ENCODE results near the gene MRPL54.
"Not testable (repeated sequence)": the region's sequence is repeated elsewhere in the genome, so short reads cannot be mapped to it uniquely, and the experiment has no call there.

The MRPL54 gene

GRCh38 chr19:3758297-3758696, 4.2 kb upstream of the MRPL54 start:
- H3K4me3 ChIP-seq (ENCODE audit: low read depth, low read length); H2AFZ ChIP-seq (ENCODE audit: insufficient read depth, low read length, poor library complexity): not testable (repeated sequence)

GRCh38 chr19:3759482-3760254, 2.8 kb upstream of the MRPL54 start:
- Histone ChIP-seq H3K23ac (ENCODE audit: low read length) (no peak overlapping the region), H3K36me3 (ENCODE audit: control insufficient read depth in 1 of 2, insufficient read depth in 2 of 2, low read length in 2 of 2) (peaks cover 19 to 22% of the 10 kb centered on the region in 2 experiments), H3K4ac (ENCODE audit: low read depth, low read length) (peak overlapping the region; percentile 52), H3K9ac (ENCODE audit: low read length) (no peak overlapping the region), H4K12ac (ENCODE audit: low read depth, low read length) (peak overlapping the region; percentile 72), H3K4me2 (ENCODE audit: low read length) (no peak overlapping the region), H2AK5ac (ENCODE audit: low read length) (no peak overlapping the region), H2BK5ac (ENCODE audit: low read depth, low read length, poor library complexity) (no peak overlapping the region), H3K18ac (ENCODE audit: low read length) (peak overlapping the region; percentile 86), H4K8ac (ENCODE audit: low read depth, low read length) (no peak overlapping the region), H2BK12ac (ENCODE audit: low read length) (no peak overlapping the region), H3K9me3 (ENCODE audit: insufficient read depth, low read depth, low read length) (no peaks in the 10 kb centered on the region), H3K14ac (ENCODE audit: low read length) (no peak overlapping the region), H2AFZ (ENCODE audit: insufficient read depth, low read length, poor library complexity) (no peak overlapping the region), H3K79me2 (ENCODE audit: control insufficient read depth, insufficient read depth, low read length, poor library complexity) (peaks cover 10% of the 10 kb centered on the region), H3K27me3 (ENCODE audit: insufficient read depth, low read length) (no peaks in the 10 kb centered on the region), H3K4me1 (ENCODE audit: control insufficient read depth in 1 of 2, insufficient read depth in 2 of 2, low read length in 2 of 2) (peaks cover 0 to 4% of the 10 kb centered on the region in 2 experiments), H3K27ac (ENCODE audit: low read depth, low read length) (no peak overlapping the region), H4K91ac (ENCODE audit: low read depth, low read length) (no peak overlapping the region), H2BK120ac (ENCODE audit: insufficient read depth, low read length, poor library complexity) (no peak overlapping the region), H3K79me1 (ENCODE audit: low read length) (peaks cover 7% of the 10 kb centered on the region), H3K4me3 (ENCODE audit: low read depth, low read length) (no peak overlapping the region)
- DNase-seq: no peak
- no CpG with 5 or more reads among the region's 19 CpGs for WGBS (ENCODE audit: extremely low coverage, insufficient coverage, insufficient read length)

More at GRCh38 chr19:3758297-3758696, 4.2 kb upstream of the MRPL54 start:
- H3K27me3 ChIP-seq (ENCODE audit: insufficient read depth, low read length); H3K4me2 ChIP-seq (ENCODE audit: low read length); H4K8ac ChIP-seq (ENCODE audit: low read depth, low read length); H3K27ac ChIP-seq (ENCODE audit: low read depth, low read length); H3K18ac ChIP-seq (ENCODE audit: low read length); H2BK12ac ChIP-seq (ENCODE audit: low read length); H3K79me1 ChIP-seq (ENCODE audit: low read length); DNase-seq; H3K9me3 ChIP-seq (ENCODE audit: insufficient read depth, low read depth, low read length); H4K12ac ChIP-seq (ENCODE audit: low read depth, low read length); H2AK5ac ChIP-seq (ENCODE audit: low read length); H3K4me1 ChIP-seq (ENCODE audit: control insufficient read depth in 1 of 2, insufficient read depth in 2 of 2, low read length in 2 of 2); H2BK120ac ChIP-seq (ENCODE audit: insufficient read depth, low read length, poor library complexity); H3K4ac ChIP-seq (ENCODE audit: low read depth, low read length); H3K9ac ChIP-seq (ENCODE audit: low read length); H3K23ac ChIP-seq (ENCODE audit: low read length); H2BK5ac ChIP-seq (ENCODE audit: low read depth, low read length, poor library complexity); H4K91ac ChIP-seq (ENCODE audit: low read depth, low read length); H3K14ac ChIP-seq (ENCODE audit: low read length): not testable (repeated sequence)
- WGBS (ENCODE audit: extremely low coverage, insufficient coverage, insufficient read length): no CpG with 5 or more reads among the region's 13 CpGs
- Histone ChIP-seq H3K36me3 (ENCODE audit: control insufficient read depth in 1 of 2, insufficient read depth in 2 of 2, low read length in 2 of 2) (peaks cover 29 to 32% of the 10 kb centered on the region in 2 experiments), H3K79me2 (ENCODE audit: control insufficient read depth, insufficient read depth, low read length, poor library complexity) (peaks cover 10% of the 10 kb centered on the region)

DNA sequence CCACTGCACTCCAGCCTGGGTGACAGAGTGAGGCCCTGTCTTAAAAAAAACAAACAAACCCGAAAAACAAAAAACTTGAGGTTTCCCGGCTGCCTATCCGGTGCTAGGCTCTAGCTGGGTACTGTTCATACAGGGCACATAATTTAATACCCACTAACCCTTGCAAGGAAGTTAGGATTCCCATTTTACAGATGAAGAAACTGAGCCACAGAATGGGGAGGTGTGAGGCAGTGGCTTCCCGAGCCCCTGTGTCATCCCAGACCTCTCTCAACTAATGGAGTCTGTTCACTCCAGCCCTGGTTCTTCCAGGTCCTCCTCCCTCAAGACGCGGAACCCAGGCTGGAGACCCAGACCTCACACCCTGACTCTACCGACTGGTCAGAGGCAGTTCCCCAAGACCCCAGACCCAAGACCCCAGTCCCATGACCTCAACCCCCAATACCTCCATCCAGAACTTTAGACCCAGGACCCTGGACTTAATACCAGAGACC, 1.6 kb upstream of the MRPL54 start:
- peak overlapping the region; percentile 67 for H2AK5ac ChIP-seq (ENCODE audit: low read length)
- peaks cover 10% of the 10 kb centered on the region for H3K79me2 ChIP-seq (ENCODE audit: control insufficient read depth, insufficient read depth, low read length, poor library complexity)
- H3K18ac ChIP-seq (ENCODE audit: low read length): peak overlapping the region; percentile 97

DNA sequence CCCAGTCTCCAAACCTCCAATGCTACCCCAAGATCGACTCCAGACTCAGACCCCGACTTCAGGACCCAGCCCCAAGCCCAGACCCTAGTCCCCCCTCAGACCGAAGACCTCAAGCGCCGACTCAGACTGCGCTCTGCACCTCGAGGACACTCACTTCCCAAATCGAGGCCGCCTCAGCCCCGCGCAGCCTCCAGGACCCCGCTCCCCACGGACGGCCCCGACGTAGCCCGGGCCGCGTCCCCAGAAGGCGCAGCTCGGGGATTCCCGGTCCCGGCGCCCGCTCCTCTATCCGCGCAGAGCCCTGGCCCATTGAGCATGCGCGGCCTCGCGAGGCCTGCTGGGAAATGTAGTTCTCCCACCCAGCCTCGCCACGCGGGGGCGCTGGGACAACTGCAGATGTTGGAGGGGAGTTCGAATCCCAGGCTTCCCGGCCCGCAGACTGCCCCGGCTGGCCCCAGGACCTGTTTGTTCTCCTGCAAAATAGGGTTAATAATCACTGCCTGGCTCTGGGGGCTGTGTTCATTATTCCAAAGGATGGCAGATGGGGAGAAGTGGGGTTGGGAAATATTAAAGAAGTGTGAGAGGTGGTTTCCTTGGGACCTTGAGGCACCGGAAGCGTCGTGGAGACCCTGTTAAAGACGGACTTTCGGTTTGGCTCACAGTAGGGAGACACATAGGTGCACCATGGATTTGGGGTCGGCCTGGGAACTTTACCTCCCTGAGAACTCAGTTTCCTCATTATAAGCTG, 926 bp upstream of the MRPL54 start, which contains the start of gene APBA3:
APBA3 (minus strand) TSS at position 311 of the 748 bp plus-strand sequence. CDS start 1,428 bp downstream, outside the sequence.
- H2AK5ac ChIP-seq (ENCODE audit: low read length): peak within 1 kb of the TSS; percentile 67
- peak within 1 kb of the TSS; percentile 72 for H3K4me2 ChIP-seq (ENCODE audit: low read length)
- peak within 1 kb of the TSS; percentile 88 for H3K4ac ChIP-seq (ENCODE audit: low read depth, low read length)
- no peaks in the 10 kb centered on the region for H3K27me3 ChIP-seq (ENCODE audit: insufficient read depth, low read length)
- H3K9me3 ChIP-seq (ENCODE audit: insufficient read depth, low read depth, low read length): no peaks in the 10 kb centered on the region
- peak within 1 kb of the TSS; percentile 97 for H4K8ac ChIP-seq (ENCODE audit: low read depth, low read length)
- H3K14ac ChIP-seq (ENCODE audit: low read length): peak within 1 kb of the TSS; percentile 92
- H2BK120ac ChIP-seq (ENCODE audit: insufficient read depth, low read length, poor library complexity): peak within 1 kb of the TSS; percentile 91
- peak within 1 kb of the TSS; percentile 94 for H4K91ac ChIP-seq (ENCODE audit: low read depth, low read length)
- H2BK12ac ChIP-seq (ENCODE audit: low read length): peak within 1 kb of the TSS; percentile 77
- peak within 1 kb of the TSS; percentile 95 for H2AFZ ChIP-seq (ENCODE audit: insufficient read depth, low read length, poor library complexity)
- H4K12ac ChIP-seq (ENCODE audit: low read depth, low read length): peak within 1 kb of the TSS; percentile 96
- H3K18ac ChIP-seq (ENCODE audit: low read length): peak within 1 kb of the TSS; percentile 97
- no CpG with 5 or more reads among the region's 45 CpGs for whole genome bisulfite sequencing (ENCODE audit: extremely low coverage, insufficient coverage, insufficient read length)
- peak; percentile 90 to 97 for DNase-seq
- peak within 1 kb of the TSS; percentile 83 for H3K9ac ChIP-seq (ENCODE audit: low read length)
- H3K79me1 ChIP-seq (ENCODE audit: low read length): peaks cover 7% of the 10 kb centered on the region
- H3K79me2 ChIP-seq (ENCODE audit: control insufficient read depth, insufficient read depth, low read length, poor library complexity): peaks cover 10% of the 10 kb centered on the region
- peak within 1 kb of the TSS; percentile 91 for H3K4me3 ChIP-seq (ENCODE audit: low read depth, low read length)
- H3K23ac ChIP-seq (ENCODE audit: low read length): no peak within 1 kb of the TSS
- peak within 1 kb of the TSS; percentile 98 for H2BK5ac ChIP-seq (ENCODE audit: low read depth, low read length, poor library complexity)
- peaks cover 0 to 4% of the 10 kb centered on the region in 2 experiments for H3K4me1 ChIP-seq (ENCODE audit: control insufficient read depth in 1 of 2, insufficient read depth in 2 of 2, low read length in 2 of 2)
- peak within 1 kb of the TSS; percentile 94 for H3K27ac ChIP-seq (ENCODE audit: low read depth, low read length)
- H3K36me3 ChIP-seq (ENCODE audit: control insufficient read depth in 1 of 2, insufficient read depth in 2 of 2, low read length in 2 of 2): peaks cover 25 to 29% of the 10 kb centered on the region in 2 experiments

More for the DNA sequence above, 1.6 kb upstream of the MRPL54 start:
- H2BK120ac ChIP-seq (ENCODE audit: insufficient read depth, low read length, poor library complexity): peak overlapping the region; percentile 73
- peak in 1 of 2 donors; percentile 4 for DNase-seq
- H4K12ac ChIP-seq (ENCODE audit: low read depth, low read length): peak overlapping the region; percentile 84
- peak overlapping the region; percentile 70 for H2BK5ac ChIP-seq (ENCODE audit: low read depth, low read length, poor library complexity)
- H3K4ac ChIP-seq (ENCODE audit: low read depth, low read length): peak overlapping the region; percentile 88
- no peak overlapping the region for H3K27ac ChIP-seq (ENCODE audit: low read depth, low read length)
- peaks cover 22 to 26% of the 10 kb centered on the region in 2 experiments for H3K36me3 ChIP-seq (ENCODE audit: control insufficient read depth in 1 of 2, insufficient read depth in 2 of 2, low read length in 2 of 2)
- H4K91ac ChIP-seq (ENCODE audit: low read depth, low read length): peak overlapping the region; percentile 94
- peak overlapping the region; percentile 88 for H2AFZ ChIP-seq (ENCODE audit: insufficient read depth, low read length, poor library complexity)
- H3K79me1 ChIP-seq (ENCODE audit: low read length): peaks cover 7% of the 10 kb centered on the region
- peak overlapping the region; percentile 83 for H3K9ac ChIP-seq (ENCODE audit: low read length)
- peak overlapping the region; percentile 72 for H3K4me2 ChIP-seq (ENCODE audit: low read length)
- no peaks in the 10 kb centered on the region for H3K9me3 ChIP-seq (ENCODE audit: insufficient read depth, low read depth, low read length)
- H2BK12ac ChIP-seq (ENCODE audit: low read length): no peak overlapping the region
- H3K14ac ChIP-seq (ENCODE audit: low read length): peak overlapping the region; percentile 92
- peak overlapping the region; percentile 91 for H3K4me3 ChIP-seq (ENCODE audit: low read depth, low read length)
- H3K27me3 ChIP-seq (ENCODE audit: insufficient read depth, low read length): no peaks in the 10 kb centered on the region
- H3K4me1 ChIP-seq (ENCODE audit: control insufficient read depth in 1 of 2, insufficient read depth in 2 of 2, low read length in 2 of 2): peaks cover 0 to 4% of the 10 kb centered on the region in 2 experiments
- no peak overlapping the region for H3K23ac ChIP-seq (ENCODE audit: low read length)
- WGBS (ENCODE audit: extremely low coverage, insufficient coverage, insufficient read length): no CpG with 5 or more reads among the region's 7 CpGs
- peak overlapping the region; percentile 95 for H4K8ac ChIP-seq (ENCODE audit: low read depth, low read length)
